ENCODE measurements around the gene ZEB1. TPM values are rescaled to one million over a fixed set of nuclear protein-coding genes. Genes with fewer than 3 reads are reported as not detected.

The ZEB1 gene
- total and polyA plus RNA-seq, 9 of the 15 experiments (the other 6 are each of a cell fraction or from before 2014, with no cell fraction given), result 2.1 to 8.4 (median 4.9) TPM

- TF ChIP-seq, protein P1, sequence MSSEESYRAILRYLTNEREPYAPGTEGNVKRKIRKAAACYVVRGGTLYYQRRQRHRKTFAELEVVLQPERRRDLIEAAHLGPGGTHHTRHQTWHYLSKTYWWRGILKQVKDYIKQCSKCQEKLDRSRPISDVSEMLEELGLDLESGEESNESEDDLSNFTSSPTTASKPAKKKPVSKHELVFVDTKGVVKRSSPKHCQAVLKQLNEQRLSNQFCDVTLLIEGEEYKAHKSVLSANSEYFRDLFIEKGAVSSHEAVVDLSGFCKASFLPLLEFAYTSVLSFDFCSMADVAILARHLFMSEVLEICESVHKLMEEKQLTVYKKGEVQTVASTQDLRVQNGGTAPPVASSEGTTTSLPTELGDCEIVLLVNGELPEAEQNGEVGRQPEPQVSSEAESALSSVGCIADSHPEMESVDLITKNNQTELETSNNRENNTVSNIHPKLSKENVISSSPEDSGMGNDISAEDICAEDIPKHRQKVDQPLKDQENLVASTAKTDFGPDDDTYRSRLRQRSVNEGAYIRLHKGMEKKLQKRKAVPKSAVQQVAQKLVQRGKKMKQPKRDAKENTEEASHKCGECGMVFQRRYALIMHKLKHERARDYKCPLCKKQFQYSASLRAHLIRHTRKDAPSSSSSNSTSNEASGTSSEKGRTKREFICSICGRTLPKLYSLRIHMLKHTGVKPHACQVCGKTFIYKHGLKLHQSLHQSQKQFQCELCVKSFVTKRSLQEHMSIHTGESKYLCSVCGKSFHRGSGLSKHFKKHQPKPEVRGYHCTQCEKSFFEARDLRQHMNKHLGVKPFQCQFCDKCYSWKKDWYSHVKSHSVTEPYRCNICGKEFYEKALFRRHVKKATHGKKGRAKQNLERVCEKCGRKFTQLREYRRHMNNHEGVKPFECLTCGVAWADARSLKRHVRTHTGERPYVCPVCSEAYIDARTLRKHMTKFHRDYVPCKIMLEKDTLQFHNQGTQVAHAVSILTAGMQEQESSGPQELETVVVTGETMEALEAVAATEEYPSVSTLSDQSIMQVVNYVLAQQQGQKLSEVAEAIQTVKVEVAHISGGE (CRISPR knock-in tag; IDR thresholded peaks at IDR 0.05), result 0 out of 6 replicates have a peak, but pooled peaks of 1 of the 3 experiments have one; percentile 3
- TF ChIP-seq FOSL1 (tag; conservative IDR thresholded peaks at IDR 0.05) (peak; percentile 59; the same call in 1 of the 2 replicates), POLR2G (IDR thresholded peaks at IDR 0.05; ENCODE audit: low read depth, low read length) (peak; percentile 70; the same call in 1 of the 2 replicates), SAFB (IDR thresholded peaks at IDR 0.05; ENCODE audit: borderline replicate concordance, low read depth, low read length) (peak; percentile 43; the same call in 1 of the 2 replicates), ZNF436 (CRISPR knock-in tag; IDR thresholded peaks at IDR 0.05) (no peak), GABPA (tag; conservative IDR thresholded peaks at IDR 0.05; ENCODE audit: low read depth) (0 out of 2 replicates have a peak, but pooled peaks have one; percentile 9), CTBP1 (IDR thresholded peaks at IDR 0.05; ENCODE audit: borderline replicate concordance) (peak; percentile 71; the same call in 1 of the 2 replicates), HMGN3 (IDR thresholded peaks at IDR 0.05; ENCODE audit: borderline replicate concordance, extremely low read depth, insufficient read length, low read depth, low read length) (peak; percentile 29), NCOR1 (IDR thresholded peaks at IDR 0.05) (no peak), XRCC5 (IDR thresholded peaks at IDR 0.05; ENCODE audit: low read depth, low read length) (no peak)
- TF ChIP-seq, protein P2, sequence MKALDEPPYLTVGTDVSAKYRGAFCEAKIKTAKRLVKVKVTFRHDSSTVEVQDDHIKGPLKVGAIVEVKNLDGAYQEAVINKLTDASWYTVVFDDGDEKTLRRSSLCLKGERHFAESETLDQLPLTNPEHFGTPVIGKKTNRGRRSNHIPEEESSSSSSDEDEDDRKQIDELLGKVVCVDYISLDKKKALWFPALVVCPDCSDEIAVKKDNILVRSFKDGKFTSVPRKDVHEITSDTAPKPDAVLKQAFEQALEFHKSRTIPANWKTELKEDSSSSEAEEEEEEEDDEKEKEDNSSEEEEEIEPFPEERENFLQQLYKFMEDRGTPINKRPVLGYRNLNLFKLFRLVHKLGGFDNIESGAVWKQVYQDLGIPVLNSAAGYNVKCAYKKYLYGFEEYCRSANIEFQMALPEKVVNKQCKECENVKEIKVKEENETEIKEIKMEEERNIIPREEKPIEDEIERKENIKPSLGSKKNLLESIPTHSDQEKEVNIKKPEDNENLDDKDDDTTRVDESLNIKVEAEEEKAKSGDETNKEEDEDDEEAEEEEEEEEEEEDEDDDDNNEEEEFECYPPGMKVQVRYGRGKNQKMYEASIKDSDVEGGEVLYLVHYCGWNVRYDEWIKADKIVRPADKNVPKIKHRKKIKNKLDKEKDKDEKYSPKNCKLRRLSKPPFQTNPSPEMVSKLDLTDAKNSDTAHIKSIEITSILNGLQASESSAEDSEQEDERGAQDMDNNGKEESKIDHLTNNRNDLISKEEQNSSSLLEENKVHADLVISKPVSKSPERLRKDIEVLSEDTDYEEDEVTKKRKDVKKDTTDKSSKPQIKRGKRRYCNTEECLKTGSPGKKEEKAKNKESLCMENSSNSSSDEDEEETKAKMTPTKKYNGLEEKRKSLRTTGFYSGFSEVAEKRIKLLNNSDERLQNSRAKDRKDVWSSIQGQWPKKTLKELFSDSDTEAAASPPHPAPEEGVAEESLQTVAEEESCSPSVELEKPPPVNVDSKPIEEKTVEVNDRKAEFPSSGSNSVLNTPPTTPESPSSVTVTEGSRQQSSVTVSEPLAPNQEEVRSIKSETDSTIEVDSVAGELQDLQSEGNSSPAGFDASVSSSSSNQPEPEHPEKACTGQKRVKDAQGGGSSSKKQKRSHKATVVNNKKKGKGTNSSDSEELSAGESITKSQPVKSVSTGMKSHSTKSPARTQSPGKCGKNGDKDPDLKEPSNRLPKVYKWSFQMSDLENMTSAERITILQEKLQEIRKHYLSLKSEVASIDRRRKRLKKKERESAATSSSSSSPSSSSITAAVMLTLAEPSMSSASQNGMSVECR (CRISPR knock-in tag; IDR thresholded peaks at IDR 0.05), result 0 out of 2 replicates have a peak, but pooled peaks have one; percentile 48
- TF ChIP-seq, protein P3, sequence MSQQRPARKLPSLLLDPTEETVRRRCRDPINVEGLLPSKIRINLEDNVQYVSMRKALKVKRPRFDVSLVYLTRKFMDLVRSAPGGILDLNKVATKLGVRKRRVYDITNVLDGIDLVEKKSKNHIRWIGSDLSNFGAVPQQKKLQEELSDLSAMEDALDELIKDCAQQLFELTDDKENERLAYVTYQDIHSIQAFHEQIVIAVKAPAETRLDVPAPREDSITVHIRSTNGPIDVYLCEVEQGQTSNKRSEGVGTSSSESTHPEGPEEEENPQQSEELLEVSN (IDR thresholded peaks at IDR 0.05; ENCODE audit: borderline replicate concordance in 1 of 2, extremely low read depth in 1 of 2, insufficient read depth in 1 of 2, insufficient read length in 1 of 2, low read depth in 1 of 2, low read length in 1 of 2, poor library complexity in 1 of 2, severe bottlenecking in 1 of 2), result peak in 1 of 2 experiments; percentile 48
Measured at GRCh38 chr10:31318382-31318853, 598 bp upstream of the ZEB1 start (continued).
